Activated CD4-positive, alpha-beta T cell treated with anti-CD3 and anti-CD28 coated beads, Interleukin-2, amount 50 U/mL, for 1 hour (primary cell): Measurements from ENCODE around the gene IGFBP1.
"Not testable (repeated sequence)": the region's sequence is repeated elsewhere in the genome, so short reads cannot be mapped to it uniquely, and the experiment has no call there.

Experiments used
- DNase-seq: peaks from one replicate; pipeline ENCODE4 v3.0.0-alpha.2; 2020

IGFBP1 gene

GRCh38 chr7:45888185-45888992, at the start of gene IGFBP1:
TSS of gene IGFBP1 (plus strand) at chr7:45888488. CDS start at chr7:45888653, 165 bp downstream.
- no peak for DNase-seq

- DNase-seq: not testable (repeated sequence)
These were observed 49.4 kb upstream of the IGFBP1 start for GRCh38 chr7:45838852-45839251.

DNA sequence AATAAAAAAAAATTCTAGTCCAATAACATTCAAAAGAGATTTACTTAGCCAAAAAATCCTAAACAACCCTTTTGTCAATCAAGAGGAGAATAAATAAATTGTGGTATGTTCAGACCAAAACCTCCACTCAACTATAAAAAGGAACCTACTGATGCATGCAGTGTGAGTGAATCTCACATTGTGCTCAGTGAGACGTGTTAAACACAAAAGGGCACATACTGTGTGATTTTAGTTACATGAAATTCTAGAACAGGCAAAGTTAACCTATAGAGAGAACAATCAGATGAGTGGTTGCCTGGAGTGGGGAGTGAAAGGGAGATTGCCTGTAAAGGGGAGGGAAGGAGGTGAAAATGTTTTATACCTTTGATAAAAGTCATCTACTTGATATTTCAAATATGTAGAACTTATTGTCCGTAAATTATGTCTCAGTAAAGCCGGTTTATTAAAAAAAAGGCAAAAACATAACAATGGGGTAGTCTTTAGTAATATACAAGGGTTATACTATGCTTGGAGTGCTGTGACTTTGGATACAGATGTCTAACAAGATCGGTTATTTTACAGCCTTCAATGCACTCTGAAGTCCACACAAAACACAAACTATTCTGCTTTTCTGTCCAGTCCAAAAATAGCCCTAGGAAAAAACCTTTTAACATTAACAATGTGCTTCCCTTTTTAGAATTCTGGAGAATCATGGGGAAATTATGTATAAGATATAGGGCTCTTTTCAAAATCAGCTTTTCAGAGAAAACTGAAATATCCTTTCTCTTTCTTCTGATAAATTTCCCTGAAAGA, 46.2 kb upstream of the IGFBP1 start:
- DNase-seq: not testable (repeated sequence)

DNA sequence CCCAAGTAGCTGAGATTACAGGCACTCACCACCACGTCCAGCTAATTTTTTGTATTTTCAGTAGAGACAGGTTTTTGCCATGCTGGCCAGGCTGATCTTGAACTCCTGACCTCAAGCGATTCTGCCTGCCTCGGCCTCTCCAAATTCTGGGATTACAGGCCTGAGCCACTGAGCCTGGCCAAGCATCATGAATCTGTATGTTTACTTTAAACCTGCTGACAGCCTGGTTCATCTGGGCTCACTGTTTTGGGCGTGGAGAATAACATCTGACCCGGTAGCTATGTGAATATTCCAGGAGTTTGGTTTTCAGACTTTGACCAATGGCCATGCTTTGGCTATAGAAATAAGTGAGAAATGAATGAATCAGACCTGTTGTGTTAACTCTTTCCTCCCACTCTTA, 41.8 kb upstream of the IGFBP1 start:
- DNase-seq: not testable (repeated sequence)

DNA sequence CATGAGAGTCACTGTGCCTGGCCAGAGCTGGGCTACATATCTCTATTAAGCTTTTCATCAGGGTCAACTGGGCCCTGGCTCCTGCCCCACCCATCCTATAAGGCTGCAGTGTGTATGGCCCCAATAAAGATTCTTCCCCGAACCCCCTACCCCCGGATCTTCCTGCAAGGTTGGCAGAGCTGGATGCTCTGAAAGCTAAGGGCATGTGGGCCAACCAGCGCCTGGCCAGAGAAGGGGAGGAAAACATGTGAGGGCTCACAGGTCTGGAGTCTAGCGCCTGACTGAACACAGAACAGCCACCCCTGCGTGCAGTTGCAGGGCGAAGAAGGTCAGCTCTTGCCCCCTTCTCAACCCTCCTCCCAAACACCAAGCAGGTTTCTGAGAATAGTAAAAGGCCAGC, 39.6 kb upstream of the IGFBP1 start:
- not testable (repeated sequence) for DNase-seq

DNA sequence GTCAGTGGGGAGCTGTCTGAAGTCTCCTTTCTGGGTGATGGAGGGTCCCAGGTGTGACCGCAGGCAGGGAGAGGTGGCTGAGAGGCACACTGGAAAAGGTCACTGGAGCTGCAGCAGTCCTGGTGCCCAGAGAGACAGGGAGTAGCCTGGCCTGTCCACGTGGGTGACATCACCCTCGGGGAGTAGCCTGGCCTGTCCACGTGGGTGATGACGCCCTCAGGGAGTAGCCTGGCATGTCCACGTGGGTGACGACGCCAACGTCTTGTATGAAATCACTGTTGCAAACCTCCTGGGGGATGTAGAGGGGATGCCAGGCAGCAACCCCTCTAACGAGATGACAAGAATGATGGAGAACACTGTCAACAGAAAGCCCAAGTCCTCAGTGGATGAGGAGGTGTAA, 35.3 kb upstream of the IGFBP1 start:
- DNase-seq: not testable (repeated sequence)

DNA sequence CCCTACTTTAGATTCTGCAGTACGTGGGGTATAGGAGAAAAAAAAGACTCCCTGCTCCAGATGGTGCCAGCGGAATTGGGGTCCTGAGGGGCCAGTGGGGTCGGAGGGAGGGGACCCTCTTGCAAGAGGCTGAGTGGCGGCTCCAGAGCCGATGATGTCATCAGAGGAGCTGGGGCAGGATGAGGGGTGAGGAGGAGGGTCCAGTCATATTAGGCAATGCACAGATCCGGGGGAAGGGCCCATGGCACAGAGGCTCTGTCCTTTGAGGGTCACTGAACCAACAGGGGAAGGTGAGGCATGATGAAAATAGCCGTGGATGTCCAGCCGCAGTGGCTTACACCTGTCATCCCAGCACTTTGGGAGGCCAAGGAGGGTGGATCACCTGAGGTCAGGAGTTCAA, 34.8 kb upstream of the IGFBP1 start:
- DNase-seq: not testable (repeated sequence)

DNA sequence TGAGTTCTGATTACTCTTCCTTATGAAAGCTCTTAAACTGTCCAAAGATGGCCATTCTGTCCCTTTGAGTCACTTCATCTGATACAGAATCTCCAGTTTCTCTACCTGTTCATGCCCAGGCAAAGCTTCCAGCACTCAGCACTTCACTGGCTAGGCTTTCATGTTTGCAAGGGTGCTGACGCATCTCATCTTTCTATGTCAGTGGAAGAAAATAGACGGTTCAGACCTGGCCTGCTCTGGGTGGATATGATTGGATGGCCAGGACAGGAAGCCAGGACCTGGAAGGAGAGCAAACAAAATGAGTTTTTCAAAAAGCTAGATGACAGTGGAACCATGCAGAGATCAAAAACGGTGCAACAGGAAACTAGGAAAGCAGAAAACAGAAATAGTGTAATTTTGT, 32.6 kb upstream of the IGFBP1 start:
- not testable (repeated sequence) for DNase-seq

- DNase-seq: not testable (repeated sequence)
These were observed 31.4 kb upstream of the IGFBP1 start for GRCh38 chr7:45856888-45857287.

GRCh38 chr7:45863715-45864114, 24.6 kb upstream of the IGFBP1 start:
- no peak for DNase-seq

- no peak for DNase-seq
These were observed 22.5 kb upstream of the IGFBP1 start for GRCh38 chr7:45865594-45866410.

DNA sequence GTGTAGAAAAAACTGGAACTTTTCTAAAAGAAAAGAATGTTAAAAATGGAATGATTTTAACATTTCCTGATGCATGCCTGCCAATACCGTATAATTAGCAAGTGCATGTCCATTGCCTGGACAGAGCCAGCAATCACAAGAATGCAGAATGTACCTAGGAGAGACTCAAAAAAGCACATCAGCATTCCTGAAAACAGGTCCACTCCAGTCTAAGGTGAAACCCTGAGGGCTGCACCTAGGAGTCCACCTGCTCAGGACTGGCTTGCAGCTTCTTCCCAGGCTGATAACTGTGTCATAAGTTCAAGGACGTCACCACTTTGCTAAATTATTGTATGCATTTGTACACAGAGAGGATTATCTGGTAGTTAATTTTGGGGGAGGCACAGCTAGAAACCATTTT, 20.8 kb upstream of the IGFBP1 start:
- DNase-seq: no peak

- DNase-seq: no peak
These were observed 18.9 kb upstream of the IGFBP1 start for GRCh38 chr7:45869426-45869825.

- no peak for DNase-seq
These were observed 15.9 kb upstream of the IGFBP1 start for GRCh38 chr7:45872116-45873034.

- DNase-seq: no peak
These were observed 15.3 kb upstream of the IGFBP1 start, which contains the start of gene CCDC201 for GRCh38 chr7:45873035-45873354. TSS of gene CCDC201 (minus strand) at chr7:45873082. CDS start at chr7:45873007, 75 bp downstream.

GRCh38 chr7:45873355-45873754, 14.9 kb upstream of the IGFBP1 start:
- no peak for DNase-seq

DNA sequence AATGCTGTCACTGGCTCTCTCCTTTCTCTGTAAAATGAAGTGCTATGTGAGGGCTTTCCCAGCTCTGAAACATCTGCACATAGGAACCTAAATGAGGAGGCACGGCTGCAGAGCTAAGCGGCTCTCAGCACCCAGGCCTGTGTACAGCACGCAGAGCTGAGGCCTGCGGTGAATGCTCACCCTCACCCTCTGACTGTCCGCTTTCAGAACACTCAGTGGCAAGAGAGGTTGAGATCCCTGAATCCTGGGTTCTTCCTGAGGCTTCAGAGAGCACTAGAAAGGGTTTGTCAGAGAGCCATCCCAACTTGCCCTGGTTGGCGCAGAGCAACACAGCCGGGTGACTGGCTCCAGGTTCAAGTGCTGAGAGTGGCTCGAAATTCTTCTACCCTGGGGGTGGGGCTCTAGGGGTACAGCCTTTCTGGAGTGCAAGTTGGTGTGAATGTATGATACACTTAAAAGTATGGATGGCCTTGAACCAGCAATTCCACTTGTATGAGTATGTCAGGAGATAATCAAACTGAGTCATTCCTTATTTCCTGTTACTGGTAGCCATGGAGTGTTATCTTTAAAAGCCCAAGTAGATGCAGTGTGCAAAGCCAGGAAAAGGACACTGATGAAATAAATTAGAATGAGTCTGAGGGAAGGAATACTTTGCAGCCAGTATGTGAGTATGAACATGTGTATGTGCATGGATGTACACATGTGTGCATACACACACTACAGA, 13.7 kb upstream of the IGFBP1 start:
- no peak for DNase-seq

GRCh38 chr7:45876519-45876918, 11.8 kb upstream of the IGFBP1 start:
- no peak for DNase-seq

GRCh38 chr7:45878457-45879144, 9.7 kb upstream of the IGFBP1 start:
- DNase-seq: no peak

DNA sequence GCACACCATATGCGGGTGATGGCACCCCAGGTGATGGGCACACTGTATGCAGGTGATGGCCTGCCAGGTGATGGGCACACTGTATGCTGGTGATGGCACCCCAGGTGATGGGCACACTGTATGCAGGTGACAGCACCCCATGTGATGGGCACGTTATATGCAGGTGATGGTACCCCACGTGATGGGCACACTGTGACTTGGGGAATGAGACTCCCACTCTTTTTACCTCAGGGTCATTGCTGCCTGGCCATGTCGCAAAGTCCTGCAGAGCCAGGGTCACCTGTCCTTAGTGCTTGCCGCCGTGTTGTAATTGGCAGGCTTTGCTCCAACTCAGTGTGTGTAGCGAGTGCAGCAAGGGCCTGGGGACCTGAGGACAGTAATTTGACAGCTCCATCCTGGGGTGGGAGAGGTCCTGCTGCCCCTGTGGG, 7.8 kb upstream of the IGFBP1 start:
- DNase-seq: no peak

DNA sequence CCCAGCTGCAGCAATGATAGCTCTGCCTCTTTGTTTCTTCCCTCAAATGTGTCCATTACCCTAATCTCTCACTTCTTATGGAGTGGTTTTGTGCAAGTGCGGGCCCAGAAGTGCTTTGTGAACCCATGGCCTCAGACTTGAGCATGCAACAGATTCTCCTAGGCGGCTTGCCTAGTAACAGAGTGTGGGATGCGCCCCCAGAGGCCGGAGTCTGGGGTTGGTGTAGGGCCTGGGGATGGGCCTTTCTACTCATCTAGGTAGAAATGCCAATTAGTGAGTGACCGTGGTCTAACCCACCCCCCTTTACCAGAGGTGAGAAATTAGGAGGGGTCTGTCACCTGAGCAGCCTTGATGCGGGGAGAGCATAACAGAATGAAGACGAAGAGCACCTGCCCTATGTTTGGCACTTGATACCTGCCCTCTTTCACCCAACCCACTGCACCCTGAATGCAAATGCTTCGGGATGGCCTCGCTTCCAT, 7.0 kb upstream of the IGFBP1 start:
- no peak for DNase-seq
